GM10847 (cell line): ENCODE results near the gene EXD3.

Experiments
- POLR2A ChIP-seq: IDR thresholded peaks from 2 replicates; pipeline ENCODE4 v1.6.1; 2011; ENCODE audit not compliant: insufficient read length; ENCODE audit errors: extremely low read depth

The EXD3 gene

DNA sequence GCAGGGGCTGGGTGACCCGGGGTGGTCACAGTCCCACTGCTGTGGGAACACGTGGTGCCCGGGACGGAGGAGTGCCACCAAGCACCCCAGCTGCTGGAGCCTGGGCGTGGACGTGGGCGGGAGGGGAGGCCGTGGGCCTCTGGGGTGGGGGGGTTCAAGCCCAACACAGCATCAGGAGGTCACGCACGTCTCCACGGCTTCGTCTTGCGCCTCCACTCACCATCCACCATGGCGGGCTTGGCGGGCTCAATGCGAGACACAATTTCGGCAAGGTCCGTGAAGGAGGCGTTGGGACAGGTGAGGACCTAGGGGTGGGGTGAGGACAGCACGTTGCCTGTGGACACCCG is 38.3 kb upstream of the EXD3 start:
- TF ChIP-seq POLR2A: no peak

DNA sequence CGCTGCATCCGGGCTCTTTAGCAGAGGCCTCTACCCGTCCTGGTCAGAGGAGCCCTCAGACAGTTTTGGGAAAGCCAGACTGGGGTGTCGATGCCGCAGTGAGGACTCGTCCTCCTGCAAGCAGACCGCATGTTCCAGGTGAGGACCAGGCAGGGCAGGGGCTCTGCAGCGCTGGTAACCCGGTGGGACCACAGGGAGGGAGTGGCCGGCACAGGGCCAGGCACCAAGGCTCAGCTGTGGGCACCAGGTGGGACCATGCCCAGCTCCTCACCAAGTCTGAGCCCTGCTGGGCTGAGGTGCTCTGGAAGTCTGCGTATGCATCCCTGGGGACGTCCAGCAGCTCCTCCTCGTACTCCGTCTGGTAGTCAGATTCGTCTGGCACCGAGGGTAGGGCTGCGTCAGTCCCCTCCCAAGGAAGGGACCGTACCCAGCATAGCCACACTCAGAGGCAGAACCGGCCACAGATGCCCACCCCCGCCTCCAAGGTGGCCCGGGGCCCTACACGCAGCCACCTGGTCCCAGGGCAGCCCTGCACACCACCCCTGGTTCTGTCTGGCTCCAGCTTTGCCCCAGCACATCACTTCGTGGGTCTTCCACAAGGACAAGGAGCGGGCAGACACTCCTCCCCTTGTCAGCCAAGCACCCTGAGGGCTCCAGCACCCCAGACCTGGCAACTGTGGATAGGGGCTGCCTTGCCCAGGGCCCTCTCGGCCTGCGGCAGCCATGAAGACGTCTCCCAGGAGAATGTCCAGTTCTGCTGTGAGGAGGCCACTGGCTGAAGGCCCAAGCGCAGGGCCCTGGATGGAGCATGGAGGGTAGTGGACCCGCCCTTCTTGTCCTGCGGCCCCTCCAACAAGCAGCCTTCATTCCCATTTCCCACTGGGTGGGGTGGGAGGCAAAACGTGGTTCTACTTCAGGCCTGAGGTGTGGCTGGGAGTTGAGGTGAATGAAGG is 37.7 kb upstream of the EXD3 start:
- TF ChIP-seq POLR2A: no peak

DNA sequence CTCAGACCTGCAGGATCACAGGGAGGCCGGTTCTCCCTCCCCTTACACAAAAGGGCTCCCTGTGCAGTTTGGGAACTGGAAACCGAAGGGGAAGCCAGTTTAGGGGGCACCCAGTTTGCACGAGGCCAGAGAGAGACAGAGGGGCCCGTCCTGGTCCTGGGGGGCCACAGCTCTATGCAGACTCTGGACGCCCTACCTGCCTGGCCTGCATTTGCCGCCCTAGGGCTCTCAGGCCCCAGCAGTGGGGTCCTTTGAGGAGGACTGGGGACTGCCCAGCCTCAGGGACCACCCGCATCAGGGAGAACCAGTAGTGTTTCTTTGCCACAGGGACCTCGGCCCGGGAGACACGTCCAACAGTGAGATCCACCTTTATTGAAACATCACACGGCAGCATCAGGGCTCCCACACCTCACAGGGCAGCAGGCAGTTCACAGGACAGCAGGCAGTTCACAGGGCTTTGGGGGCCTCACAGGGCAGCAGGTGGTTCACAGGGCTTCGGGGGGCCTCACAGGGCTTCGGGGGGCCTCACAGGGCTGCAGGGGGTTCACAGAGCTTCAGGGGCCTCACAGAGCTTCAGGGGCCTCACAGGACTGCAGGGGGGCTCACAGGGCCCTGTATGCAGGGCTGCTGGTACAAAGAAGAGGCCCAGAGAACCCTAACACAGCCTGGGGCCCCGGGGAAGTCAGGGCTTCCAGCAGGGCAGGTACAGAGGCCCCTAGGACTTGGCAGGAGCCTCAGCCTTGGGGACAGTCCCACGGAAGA is 36.8 kb upstream of the EXD3 start:
- no peak for TF ChIP-seq POLR2A

DNA sequence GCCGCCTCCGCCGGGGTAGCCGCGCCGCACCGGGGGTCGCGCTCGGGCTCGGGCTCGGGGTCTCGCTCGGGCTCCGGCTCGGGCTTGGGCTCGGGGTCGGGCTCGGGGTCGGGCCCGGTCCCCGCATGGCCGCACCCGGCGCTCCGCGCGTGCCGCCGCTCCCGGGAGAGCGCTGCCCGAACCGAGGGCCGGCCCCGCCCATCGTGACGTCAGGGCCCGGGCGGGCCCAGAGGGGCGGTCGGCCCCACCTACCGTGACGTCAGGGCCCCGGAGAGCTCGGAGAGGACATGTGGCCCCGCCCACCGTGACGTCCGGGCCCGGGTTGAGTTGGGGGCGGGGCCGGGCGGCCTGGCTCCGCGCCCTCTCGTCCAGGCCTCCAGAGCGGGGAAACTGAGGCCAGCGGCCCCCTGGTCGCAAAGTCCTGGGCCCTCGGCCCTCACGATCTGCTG is 36.2 kb upstream of the EXD3 start, which contains the start of gene NSMF:
TSS of gene NSMF (minus strand) at position 183 of the 449 bp plus-strand sequence. CDS start 232 bp downstream, outside the sequence.
- peak; percentile 55 for TF ChIP-seq POLR2A

DNA sequence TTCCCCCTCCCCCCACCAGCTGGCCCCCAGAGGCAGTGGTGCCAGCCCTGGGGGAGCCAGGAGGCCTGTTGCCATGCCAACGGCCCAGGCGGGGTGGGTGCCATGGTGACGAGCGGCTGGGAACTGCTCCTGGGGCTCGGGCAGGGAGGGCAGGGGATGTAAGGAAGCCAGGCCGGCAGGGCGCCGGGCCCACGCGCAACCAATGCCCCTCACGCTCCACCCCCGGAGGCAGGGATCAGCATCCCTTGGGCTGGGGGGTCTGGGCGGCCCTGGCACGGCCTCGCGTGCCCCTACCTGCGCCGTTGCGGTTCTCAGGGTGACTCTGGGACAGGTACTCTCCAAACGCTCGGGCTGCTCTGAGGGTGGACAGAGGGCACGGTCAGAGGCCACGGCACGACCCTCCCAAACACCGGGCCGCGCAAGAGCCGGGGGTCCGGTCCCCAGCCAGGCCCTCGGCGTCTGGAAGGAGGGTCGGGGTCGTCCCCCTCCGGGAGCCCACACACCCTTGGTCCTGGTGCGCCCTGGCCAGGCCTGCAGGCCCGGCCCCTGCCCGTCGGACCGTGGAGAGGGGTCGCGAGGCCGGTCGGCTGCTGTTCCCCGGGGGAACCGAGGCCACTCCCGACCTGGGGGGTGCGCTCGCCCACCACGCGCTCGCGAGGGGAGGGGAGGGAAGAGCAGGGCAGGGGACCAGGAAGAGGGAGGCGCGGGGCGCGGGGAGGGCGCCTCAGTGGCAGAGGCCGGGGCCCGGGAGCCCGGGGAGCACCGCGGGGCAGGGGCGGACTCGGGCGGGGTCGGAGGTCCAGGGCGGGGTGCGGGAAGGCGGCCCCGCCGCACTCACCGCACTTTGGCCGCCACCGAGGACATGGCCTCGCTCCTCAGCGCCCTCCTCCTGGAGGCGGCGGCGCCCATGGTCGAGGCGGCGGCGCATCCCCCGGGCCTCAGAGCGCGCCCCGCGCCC is 35.5 kb upstream of the EXD3 start:
- TF ChIP-seq POLR2A: no peak

DNA sequence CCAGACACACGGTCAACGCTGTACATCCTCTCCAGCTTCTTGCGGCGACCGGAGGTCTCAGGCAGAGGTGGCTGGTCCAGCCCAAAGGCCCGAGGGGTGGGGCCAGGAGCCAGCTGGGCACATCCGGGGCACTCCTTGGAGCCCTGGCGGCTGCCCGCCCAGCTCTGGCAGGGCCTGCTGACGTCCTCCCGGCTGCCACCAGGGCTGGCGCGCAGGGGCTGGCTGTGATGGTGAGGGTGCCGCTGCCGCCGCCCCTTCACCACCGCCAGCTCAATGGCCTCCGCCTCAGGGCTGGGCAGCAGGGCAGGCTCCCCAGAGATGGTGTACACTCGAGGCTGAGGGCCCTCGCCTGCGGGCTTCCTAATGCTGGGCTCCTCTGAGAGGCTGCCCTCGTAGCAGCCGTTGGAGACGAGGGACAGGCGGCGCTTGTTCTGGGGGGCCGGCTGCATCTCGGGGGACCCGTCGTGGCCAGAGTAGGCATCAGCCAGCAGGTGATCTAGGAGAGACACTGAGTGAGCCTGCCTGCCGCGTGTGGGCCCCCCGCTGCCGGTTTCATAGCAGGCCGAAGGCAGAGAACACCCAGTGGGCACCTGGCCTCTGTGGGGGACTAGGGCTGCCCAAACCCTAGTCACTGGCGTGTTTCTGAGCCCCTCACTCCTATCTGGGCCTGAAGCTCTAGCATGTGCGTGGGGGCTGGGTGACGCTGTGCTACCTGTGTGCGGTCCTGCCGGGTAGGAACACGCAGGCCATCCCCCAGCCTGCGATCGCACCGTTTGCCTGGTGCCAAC is 34.6 kb upstream of the EXD3 start:
- TF ChIP-seq POLR2A: no peak

DNA sequence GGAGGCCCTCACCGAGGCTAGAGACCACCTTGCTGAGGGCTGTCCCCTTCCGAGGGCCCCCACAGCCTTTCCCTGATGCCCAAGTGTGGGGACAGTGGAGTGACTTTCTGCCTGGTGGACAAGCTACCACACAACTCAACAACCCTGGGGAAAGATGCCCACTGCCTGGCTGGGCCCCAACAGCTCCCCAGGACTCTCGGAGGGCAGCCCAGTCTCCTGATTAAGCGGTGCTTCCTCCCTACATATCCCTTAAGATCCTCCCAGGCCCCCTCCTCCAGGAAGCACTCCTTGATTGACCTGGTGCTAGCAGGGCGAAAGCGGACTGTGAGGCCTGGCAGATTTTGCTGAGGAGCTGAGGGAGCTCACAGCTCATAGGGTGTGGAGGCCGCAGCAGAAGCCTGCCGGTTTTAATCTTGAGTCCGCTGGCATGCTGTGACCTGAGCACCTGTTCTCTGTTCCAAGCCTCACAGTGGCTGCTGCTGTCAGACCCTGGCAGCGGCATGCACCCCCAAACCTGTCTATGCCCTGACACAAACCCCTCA is 34.0 kb upstream of the EXD3 start:
- TF ChIP-seq POLR2A: no peak

DNA sequence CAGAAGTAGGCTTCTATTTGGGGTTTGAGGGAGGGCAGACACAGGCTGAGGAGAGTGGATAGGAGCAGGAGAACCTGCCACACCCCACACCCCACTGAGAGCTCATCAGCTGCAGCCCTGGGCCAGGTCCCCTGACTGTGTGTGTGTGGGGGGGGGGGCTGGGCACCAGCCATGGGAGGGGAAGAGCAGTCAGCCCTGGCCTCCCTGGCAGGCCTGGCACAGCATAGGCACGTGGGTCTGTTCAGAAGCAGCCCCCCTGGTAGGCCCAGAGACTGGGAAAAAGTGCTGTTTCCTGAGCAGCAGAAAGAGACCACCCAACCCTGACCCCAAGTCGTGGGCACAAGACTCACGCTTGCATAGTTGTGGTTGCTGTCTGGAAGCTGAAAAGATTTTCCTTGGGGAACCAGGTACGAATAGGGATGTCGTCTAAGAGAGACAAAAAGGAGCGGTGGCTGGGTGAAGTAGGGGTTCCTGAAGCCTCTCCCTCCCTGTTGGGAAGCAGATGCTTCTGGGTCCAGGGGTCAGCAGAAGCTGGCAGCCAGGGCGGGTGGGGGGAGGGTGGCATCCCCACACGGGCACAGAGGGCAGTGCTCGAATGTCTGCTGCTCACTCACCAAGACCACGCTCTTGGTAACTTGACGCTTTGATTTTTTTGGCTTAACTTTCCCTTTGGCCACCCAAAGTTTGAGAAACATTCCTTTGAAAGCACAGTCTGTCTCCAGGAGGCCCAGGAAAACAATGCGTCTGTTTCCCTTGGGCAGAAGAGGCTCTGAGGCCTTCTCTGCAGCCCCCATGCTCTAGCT is 33.3 kb upstream of the EXD3 start:
- TF ChIP-seq POLR2A: no peak

DNA sequence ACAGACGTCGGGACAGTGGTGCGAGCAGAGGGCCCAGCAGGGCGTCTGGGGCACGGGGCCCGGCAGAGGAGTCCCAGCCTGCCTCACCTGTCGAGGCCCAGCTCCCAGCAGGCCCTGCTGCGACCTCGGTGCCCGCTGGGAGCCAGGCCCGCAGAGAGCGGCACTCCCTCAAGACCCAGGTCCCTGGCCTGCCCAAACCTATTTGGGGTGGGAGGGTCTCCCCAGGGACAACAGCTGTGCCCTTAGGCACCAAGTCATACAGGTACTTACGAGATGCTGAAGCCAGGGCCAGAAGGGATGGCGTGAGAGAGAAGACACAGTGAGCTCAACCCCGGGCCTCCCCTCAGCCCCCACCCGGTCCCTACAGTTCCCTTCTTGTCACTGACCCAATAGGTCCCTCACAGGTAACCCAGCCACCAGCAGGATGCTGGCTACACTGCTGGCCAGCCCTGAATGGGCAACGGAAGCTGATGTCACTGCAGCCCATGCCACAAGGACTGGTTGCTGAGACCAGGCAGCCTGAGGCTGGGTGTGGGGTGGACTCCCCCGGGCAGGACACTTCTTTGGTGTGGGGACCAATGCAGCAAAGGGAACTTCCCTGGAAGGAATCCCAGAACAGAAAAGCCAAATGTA is 32.5 kb upstream of the EXD3 start:
- TF ChIP-seq POLR2A: no peak

DNA sequence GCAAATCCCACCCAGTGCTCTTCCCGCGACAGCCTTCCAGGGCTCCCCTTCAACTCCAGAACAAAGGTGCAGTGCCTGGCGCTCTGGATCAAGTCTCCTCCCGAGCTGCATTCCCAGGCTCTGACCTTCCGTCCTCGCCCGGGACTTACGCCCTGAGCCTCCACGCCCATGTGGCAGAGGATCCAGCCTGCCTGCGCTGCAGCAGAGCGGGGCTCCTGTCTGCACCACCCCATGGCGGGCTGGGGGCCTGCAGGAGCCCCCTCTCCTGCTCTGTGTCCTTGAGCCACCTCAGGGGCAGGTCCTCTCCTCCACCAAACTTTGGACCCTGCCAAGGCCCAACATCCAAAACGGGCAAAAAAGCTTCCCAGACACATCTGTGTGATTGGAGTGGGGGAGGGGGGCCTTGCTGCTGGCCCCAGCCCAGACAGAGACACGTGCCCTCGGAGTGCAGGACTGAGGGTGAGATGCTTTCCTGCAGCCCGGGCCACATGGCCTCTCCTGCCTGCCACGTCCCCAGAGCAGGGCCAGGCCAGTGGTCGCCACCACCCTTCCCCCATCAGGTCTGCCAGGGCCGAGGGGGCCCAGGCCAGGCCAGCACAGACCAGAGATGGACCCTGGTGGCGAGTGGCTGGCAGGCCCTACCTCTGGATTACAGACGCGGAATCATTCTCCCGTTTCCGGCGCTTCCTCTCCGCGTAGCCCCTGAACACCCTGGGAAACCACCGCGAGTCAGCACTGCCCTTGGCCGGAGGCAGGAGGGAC is 31.8 kb upstream of the EXD3 start:
- no peak for TF ChIP-seq POLR2A

DNA sequence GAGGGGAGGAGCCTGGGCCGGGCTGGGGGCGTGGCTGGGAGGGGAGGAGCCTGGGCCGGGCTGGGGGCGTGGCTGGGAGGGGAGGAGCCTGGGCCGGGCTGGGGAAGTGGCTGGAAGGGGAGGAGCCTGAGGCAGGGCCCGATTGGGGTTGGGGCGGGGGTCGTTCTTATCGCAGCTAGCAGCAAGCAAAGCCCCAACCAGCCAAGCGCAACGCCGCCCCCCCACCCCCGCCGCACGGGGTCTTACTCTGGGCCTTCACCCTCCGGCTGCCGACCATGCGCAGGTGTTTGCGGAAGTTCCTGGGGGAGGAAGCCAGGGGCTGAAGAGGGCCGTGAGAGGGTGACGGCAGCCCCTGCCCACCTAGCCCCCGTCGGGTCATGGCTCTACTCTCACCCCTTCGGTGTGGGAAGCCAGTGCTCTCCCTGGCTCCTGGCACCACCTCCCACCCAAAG is 31.2 kb upstream of the EXD3 start:
- peak; percentile 18 for TF ChIP-seq POLR2A

DNA sequence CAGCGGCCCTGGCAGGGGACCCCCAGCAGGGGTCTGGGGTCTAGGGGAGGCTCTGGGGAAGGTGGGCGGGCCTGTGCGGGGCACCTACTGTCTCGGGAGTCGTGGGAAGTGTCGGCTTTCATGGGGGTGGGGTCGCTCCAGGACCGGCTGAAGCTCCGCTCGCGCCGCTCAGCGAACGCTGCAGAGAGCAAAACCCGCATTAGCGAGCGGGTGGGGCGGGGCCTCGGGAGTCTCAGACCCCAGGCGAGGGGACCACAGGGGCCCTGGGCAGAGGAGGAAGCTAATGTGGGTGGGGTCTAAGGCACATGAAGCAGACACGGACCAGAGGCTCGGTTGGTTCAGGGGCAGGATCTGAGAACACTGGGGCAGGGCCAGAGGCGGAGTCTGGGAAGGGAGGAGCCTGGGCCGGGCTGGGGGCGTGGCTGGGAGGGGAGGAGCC is 30.7 kb upstream of the EXD3 start:
- no peak for TF ChIP-seq POLR2A
